ENCODE data around the gene TCP1. TPM values are rescaled to one million over a fixed set of nuclear protein-coding genes. Genes with fewer than 3 reads are reported as not detected.
A peak's percentile ranks its signal among the peaks of the same experiment; 100 is the strongest.

TCP1 gene
- total and polyA plus RNA-seq, 2 of the 13 experiments (the other 11 are each of a cell fraction or from before 2014, with no cell fraction given) = 116 to 553 TPM

DNA sequence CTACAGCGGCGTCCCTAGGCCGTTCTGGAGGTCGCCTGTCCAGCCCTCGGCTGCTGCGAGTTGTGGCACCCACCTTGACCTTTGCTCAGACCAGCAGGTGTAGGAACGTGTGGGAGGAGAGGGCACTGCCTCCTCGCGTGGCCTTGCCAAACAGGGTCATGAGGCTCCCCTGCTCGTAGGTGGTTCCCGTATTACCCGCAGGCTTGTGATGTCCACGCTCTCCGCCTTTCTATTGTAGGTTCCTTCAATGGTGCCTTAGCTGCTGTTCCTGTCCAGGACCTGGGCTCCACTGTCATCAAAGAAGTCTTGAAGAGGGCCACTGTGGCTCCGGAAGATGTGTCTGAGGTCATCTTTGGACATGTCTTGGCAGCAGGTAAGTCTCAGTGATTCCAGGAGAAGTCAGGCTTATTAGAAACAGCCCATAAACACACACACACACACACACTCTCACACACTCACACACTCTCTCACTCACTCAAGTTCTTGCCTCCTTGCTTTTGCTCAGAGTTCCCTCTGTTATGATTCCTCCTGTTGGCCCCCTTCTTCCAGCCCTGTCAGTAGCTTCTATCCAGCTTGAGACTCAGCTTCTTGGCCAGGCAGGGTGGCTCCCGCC is 26.6 kb downstream of the TCP1 start (continued):
- TF ChIP-seq, protein P1, sequence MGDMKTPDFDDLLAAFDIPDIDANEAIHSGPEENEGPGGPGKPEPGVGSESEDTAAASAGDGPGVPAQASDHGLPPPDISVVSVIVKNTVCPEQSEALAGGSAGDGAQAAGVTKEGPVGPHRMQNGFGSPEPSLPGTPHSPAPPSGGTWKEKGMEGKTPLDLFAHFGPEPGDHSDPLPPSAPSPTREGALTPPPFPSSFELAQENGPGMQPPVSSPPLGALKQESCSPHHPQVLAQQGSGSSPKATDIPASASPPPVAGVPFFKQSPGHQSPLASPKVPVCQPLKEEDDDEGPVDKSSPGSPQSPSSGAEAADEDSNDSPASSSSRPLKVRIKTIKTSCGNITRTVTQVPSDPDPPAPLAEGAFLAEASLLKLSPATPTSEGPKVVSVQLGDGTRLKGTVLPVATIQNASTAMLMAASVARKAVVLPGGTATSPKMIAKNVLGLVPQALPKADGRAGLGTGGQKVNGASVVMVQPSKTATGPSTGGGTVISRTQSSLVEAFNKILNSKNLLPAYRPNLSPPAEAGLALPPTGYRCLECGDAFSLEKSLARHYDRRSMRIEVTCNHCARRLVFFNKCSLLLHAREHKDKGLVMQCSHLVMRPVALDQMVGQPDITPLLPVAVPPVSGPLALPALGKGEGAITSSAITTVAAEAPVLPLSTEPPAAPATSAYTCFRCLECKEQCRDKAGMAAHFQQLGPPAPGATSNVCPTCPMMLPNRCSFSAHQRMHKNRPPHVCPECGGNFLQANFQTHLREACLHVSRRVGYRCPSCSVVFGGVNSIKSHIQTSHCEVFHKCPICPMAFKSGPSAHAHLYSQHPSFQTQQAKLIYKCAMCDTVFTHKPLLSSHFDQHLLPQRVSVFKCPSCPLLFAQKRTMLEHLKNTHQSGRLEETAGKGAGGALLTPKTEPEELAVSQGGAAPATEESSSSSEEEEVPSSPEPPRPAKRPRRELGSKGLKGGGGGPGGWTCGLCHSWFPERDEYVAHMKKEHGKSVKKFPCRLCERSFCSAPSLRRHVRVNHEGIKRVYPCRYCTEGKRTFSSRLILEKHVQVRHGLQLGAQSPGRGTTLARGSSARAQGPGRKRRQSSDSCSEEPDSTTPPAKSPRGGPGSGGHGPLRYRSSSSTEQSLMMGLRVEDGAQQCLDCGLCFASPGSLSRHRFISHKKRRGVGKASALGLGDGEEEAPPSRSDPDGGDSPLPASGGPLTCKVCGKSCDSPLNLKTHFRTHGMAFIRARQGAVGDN (CRISPR knock-in tag; IDR thresholded peaks at IDR 0.05) = no peak; the same call in none of the 2 replicates
- TF ChIP-seq ZNF3 (CRISPR knock-in tag; IDR thresholded peaks at IDR 0.05) = no peak
- TF ChIP-seq, protein P2, sequence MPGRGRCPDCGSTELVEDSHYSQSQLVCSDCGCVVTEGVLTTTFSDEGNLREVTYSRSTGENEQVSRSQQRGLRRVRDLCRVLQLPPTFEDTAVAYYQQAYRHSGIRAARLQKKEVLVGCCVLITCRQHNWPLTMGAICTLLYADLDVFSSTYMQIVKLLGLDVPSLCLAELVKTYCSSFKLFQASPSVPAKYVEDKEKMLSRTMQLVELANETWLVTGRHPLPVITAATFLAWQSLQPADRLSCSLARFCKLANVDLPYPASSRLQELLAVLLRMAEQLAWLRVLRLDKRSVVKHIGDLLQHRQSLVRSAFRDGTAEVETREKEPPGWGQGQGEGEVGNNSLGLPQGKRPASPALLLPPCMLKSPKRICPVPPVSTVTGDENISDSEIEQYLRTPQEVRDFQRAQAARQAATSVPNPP (CRISPR knock-in tag; IDR thresholded peaks at IDR 0.05) = no peak
- TF ChIP-seq MTA1 (CRISPR knock-in tag; IDR thresholded peaks at IDR 0.05; ENCODE audit: borderline replicate concordance) = peak; percentile 93
- TF ChIP-seq, protein P3, sequence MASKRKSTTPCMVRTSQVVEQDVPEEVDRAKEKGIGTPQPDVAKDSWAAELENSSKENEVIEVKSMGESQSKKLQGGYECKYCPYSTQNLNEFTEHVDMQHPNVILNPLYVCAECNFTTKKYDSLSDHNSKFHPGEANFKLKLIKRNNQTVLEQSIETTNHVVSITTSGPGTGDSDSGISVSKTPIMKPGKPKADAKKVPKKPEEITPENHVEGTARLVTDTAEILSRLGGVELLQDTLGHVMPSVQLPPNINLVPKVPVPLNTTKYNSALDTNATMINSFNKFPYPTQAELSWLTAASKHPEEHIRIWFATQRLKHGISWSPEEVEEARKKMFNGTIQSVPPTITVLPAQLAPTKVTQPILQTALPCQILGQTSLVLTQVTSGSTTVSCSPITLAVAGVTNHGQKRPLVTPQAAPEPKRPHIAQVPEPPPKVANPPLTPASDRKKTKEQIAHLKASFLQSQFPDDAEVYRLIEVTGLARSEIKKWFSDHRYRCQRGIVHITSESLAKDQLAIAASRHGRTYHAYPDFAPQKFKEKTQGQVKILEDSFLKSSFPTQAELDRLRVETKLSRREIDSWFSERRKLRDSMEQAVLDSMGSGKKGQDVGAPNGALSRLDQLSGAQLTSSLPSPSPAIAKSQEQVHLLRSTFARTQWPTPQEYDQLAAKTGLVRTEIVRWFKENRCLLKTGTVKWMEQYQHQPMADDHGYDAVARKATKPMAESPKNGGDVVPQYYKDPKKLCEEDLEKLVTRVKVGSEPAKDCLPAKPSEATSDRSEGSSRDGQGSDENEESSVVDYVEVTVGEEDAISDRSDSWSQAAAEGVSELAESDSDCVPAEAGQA (IDR thresholded peaks at IDR 0.05; ENCODE audit: low read depth) = no peak
- TF ChIP-seq, protein P3 (CRISPR knock-in tag; IDR thresholded peaks at IDR 0.05; ENCODE audit: borderline replicate concordance) = no peak
- TF ChIP-seq ZSCAN30 (CRISPR knock-in tag; IDR thresholded peaks at IDR 0.05) = no peak
- no peak for TF ChIP-seq FOXK1 (CRISPR knock-in tag; IDR thresholded peaks at IDR 0.05; ENCODE audit: borderline replicate concordance, low read depth)
- TF ChIP-seq RFX1 (IDR thresholded peaks at IDR 0.05) = no peak
- peak; percentile 70; the same call in 1 of the 2 replicates for TF ChIP-seq HOXA3 (CRISPR knock-in tag; IDR thresholded peaks at IDR 0.05)
- no peak; the same call in 1 of the 2 replicates for TF ChIP-seq ZNF564 (CRISPR knock-in tag; IDR thresholded peaks at IDR 0.05)
- TF ChIP-seq, protein P4, sequence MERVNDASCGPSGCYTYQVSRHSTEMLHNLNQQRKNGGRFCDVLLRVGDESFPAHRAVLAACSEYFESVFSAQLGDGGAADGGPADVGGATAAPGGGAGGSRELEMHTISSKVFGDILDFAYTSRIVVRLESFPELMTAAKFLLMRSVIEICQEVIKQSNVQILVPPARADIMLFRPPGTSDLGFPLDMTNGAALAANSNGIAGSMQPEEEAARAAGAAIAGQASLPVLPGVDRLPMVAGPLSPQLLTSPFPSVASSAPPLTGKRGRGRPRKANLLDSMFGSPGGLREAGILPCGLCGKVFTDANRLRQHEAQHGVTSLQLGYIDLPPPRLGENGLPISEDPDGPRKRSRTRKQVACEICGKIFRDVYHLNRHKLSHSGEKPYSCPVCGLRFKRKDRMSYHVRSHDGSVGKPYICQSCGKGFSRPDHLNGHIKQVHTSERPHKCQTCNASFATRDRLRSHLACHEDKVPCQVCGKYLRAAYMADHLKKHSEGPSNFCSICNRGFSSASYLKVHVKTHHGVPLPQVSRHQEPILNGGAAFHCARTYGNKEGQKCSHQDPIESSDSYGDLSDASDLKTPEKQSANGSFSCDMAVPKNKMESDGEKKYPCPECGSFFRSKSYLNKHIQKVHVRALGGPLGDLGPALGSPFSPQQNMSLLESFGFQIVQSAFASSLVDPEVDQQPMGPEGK (CRISPR knock-in tag; IDR thresholded peaks at IDR 0.05) = no peak; the same call in 1 of the 2 replicates
- peak; percentile 87 for TF ChIP-seq HNF4G (IDR thresholded peaks at IDR 0.05; ENCODE audit: borderline replicate concordance, low read depth, low read length)
- peak; percentile 85; the same call in 1 of the 2 replicates for TF ChIP-seq HNF4G (CRISPR knock-in tag; IDR thresholded peaks at IDR 0.05; ENCODE audit: borderline replicate concordance, low read depth)
- 0 out of 2 replicates have a peak, but pooled peaks have one; percentile 52 for TF ChIP-seq ZNF136 (CRISPR knock-in tag; IDR thresholded peaks at IDR 0.05; ENCODE audit: low read depth)
- no peak for TF ChIP-seq TBX3 (IDR thresholded peaks at IDR 0.05; ENCODE audit: borderline replicate concordance)
- no peak for TF ChIP-seq MBD4 (IDR thresholded peaks at IDR 0.05; ENCODE audit: borderline replicate concordance, low read length)

Data from HepG2 (cell line).